GM21526 (cell line): Measurements from ENCODE around the gene TMEM254.
"Not testable (repeated sequence)": the region's sequence is repeated elsewhere in the genome, so short reads cannot be mapped to it uniquely, and the experiment has no call there.

Experiments used
- ATAC-seq: cut with Tn5 transposase; IDR thresholded peaks from one replicate; pipeline ENCODE4 v1.9.1; 2021; ENCODE audit warnings: moderate library complexity; ENCODE audit not compliant: unreplicated experiment, low FRiP score

TMEM254 gene

DNA sequence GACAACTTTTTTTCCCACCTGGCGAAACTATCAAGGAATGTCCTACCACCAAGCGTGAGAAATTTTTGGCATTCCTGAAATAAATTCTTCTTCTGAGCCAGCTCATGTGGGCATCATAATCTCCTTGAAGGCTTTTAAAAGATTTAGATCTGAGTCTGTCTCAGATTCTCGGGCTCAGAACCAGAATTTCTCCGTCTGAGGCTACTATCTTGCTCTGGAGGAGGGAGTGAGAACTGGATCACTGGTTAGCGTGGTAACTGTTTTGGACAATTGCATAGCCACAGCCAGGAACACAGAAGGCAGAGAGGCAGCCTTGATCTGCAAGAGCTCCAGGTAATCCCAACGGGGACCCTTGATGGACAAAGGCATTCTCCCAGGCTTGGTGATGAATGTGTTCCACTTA is 53.0 kb downstream of the TMEM254 start:
- ATAC-seq, result no peak

- ATAC-seq, result no peak
These were observed 54.1 kb downstream of the TMEM254 start, which contains the start of gene PLAC9 for GRCh38 chr10:80132299-80133139. Gene PLAC9, plus strand, starts transcription at chr10:80132730. Its CDS starts 33 bp downstream, at chr10:80132763.

DNA sequence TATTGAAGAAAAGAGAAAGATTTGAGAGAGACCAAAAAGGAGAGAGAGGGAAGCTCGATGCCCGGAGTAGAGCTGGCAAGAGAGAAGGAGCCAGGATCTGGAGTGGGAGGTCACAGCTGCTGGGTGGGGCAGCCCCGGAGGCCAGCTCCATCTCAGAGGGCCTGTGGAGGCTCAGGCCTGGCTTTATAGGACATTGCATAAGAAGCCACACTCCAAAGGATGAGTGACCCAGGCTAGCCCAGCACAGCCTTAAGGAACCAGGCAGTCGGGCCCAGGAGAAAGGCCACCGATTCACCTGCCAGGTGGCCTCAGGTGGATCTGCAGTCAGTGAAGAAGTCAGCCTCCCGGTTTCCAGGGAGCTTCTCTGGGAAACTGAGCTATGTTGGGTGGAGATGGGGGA is 54.7 kb downstream of the TMEM254 start:
- no peak for ATAC-seq

- not testable (repeated sequence) for ATAC-seq
These were observed 55.2 kb downstream of the TMEM254 start for GRCh38 chr10:80133687-80134086.

DNA sequence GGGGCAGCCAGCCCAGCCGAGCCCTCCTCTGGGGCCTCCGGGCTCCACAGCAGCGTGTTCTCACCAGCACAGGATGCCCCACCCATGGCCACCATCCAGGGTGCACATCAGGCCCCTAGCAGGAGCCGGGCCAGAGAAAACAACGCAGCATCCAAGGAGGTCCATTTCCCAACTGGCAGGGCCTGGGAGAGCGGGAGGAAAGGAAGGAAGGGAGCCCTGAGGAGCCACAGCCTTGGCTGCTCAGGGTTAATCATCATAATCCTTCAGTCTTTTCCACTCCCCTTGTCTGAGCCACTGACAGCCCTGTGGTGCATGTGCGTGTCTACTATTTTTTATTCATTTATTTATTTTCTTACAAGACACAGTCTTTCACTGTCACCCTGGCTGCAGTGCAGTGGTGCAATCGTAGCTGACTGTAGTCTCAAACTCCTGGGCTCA is 57.7 kb downstream of the TMEM254 start:
- no peak for ATAC-seq

- ATAC-seq, result no peak
These were observed 58.8 kb downstream of the TMEM254 start for GRCh38 chr10:80137031-80137862.

- ATAC-seq, result no peak
These were observed 59.5 kb downstream of the TMEM254 start for GRCh38 chr10:80137920-80138319.

GRCh38 chr10:80139265-80139664 is 60.8 kb downstream of the TMEM254 start:
- no peak for ATAC-seq

- no peak for ATAC-seq
These were observed 61.8 kb downstream of the TMEM254 start for GRCh38 chr10:80140251-80140650.

- no peak for ATAC-seq
These were observed 63.4 kb downstream of the TMEM254 start for GRCh38 chr10:80141696-80142460.
